GM21447 (cell line): ENCODE measurements around the gene PGAM5.

Experiments
- ATAC-seq: cut with Tn5 transposase; IDR thresholded peaks from one replicate; pipeline ENCODE4 v1.9.1; 2021; ENCODE audit not compliant: unreplicated experiment

Gene PGAM5

GRCh38 chr12:132719141-132719953 is 8.7 kb downstream of the PGAM5 start:
- no peak for ATAC-seq

- no peak for ATAC-seq
Observed at GRCh38 chr12:132719954-132720324, 9.3 kb downstream of the PGAM5 start.

- ATAC-seq = no peak
Observed at GRCh38 chr12:132720606-132721345, 10.1 kb downstream of the PGAM5 start.

GRCh38 chr12:132723015-132723763 is 12.5 kb downstream of the PGAM5 start:
- ATAC-seq = no peak

- no peak for ATAC-seq
Observed at GRCh38 chr12:132723764-132724140, 13.1 kb downstream of the PGAM5 start.

- no peak for ATAC-seq
Observed at GRCh38 chr12:132724506-132725241, 14.0 kb downstream of the PGAM5 start.

GRCh38 chr12:132726386-132726785 is 15.7 kb downstream of the PGAM5 start:
- ATAC-seq = no peak

GRCh38 chr12:132727091-132727794 is 16.6 kb downstream of the PGAM5 start:
- ATAC-seq = no peak

GRCh38 chr12:132728502-132728901 is 17.9 kb downstream of the PGAM5 start:
- no peak for ATAC-seq

GRCh38 chr12:132729541-132730320 is 19.1 kb downstream of the PGAM5 start:
- ATAC-seq = no peak

GRCh38 chr12:132730353-132730752 is 19.7 kb downstream of the PGAM5 start:
- no peak for ATAC-seq

- ATAC-seq = no peak
Observed at GRCh38 chr12:132731574-132731973, 20.9 kb downstream of the PGAM5 start.

GRCh38 chr12:132734206-132734605 is 23.6 kb downstream of the PGAM5 start:
- ATAC-seq = no peak

- ATAC-seq = no peak
Observed at GRCh38 chr12:132735496-132735895, 24.9 kb downstream of the PGAM5 start.

- no peak for ATAC-seq
Observed at GRCh38 chr12:132736378-132736777, 25.7 kb downstream of the PGAM5 start.

GRCh38 chr12:132736913-132737312 is 26.3 kb downstream of the PGAM5 start:
- no peak for ATAC-seq

GRCh38 chr12:132739600-132740312 is 29.1 kb downstream of the PGAM5 start:
- ATAC-seq = no peak

- no peak for ATAC-seq
Observed at GRCh38 chr12:132740313-132740646, 29.6 kb downstream of the PGAM5 start.

GRCh38 chr12:132740652-132741051 is 30.0 kb downstream of the PGAM5 start:
- no peak for ATAC-seq
